Ascending aorta (tissue), 2 donors: ENCODE results near the gene SPTBN1. TPM values are rescaled to one million over a fixed set of nuclear protein-coding genes. Genes with fewer than 3 reads are reported as not detected.
A peak's percentile ranks its signal among the peaks of the same experiment; 100 is the strongest.

Experiments used
- DNase-seq, 2 donors: peaks; one replicate each; pipeline ENCODE4 v3.0.0-alpha.2; 2019; ENCODE audit warnings: low spot score in 2 of 2
- H3K27ac ChIP-seq, 2 donors: fragments of 200-600 bp; sonication (generic); one replicate each; pipeline ENCODE4 v1.5.1; 2016 to 2017; ENCODE audit warnings: mild to moderate bottlenecking in 1 of 2
- H3K27me3 ChIP-seq: fragments of 200-600 bp; sonication (generic); one replicate; pipeline ENCODE4 v1.5.1; 2017
- H3K36me3 ChIP-seq, 2 donors: fragments of 200-600 bp; sonication (generic); one replicate each; pipeline ENCODE4 v1.5.1; 2016
- H3K4me1 ChIP-seq, 2 donors: fragments of 200-600 bp; sonication (generic); one replicate each; pipeline ENCODE4 v1.5.1; 2016 to 2017; ENCODE audit warnings: mild to moderate bottlenecking in 1 of 2
- H3K4me3 ChIP-seq, 2 donors: fragments of 200-600 bp; sonication (generic); one replicate each; pipeline ENCODE4 v1.5.1; 2016 to 2017; ENCODE audit warnings: mild to moderate bottlenecking in 1 of 2
- H3K9me3 ChIP-seq, 2 donors: fragments of 200-600 bp; sonication (generic); one replicate each; pipeline ENCODE4 v1.5.1; 2016
- intact Hi-C: fragments of 100-400 bp; cut with DNase I; formaldehyde crosslinking; loops from one replicate; pipeline ENCODE4 v1.15.1; 2023
- total RNA-seq: library from RNA; depleted of rRNA; stranded (reverse); fragments of >200 nt; gene quantifications from one replicate; pipeline ENCODE4 v1.1.0, GENCODE V29; 2016
- TF ChIP-seq, protein P1 (sequence below), 3 experiments: fragments of 200-600 bp in 2 of 3; fragments of 450-650 bp in 1 of 3; sonication (generic) in 2 of 3; IDR thresholded peaks; one replicate each; pipeline ENCODE4 v1.5.1; 2016 to 2019; ENCODE audit warnings: antibody characterized with exemption in 3 of 3, mild to moderate bottlenecking in 1 of 3, moderate library complexity in 1 of 3

Gene SPTBN1
- total RNA-seq, 1 donor from 2014 or later = 246 TPM

DNA sequence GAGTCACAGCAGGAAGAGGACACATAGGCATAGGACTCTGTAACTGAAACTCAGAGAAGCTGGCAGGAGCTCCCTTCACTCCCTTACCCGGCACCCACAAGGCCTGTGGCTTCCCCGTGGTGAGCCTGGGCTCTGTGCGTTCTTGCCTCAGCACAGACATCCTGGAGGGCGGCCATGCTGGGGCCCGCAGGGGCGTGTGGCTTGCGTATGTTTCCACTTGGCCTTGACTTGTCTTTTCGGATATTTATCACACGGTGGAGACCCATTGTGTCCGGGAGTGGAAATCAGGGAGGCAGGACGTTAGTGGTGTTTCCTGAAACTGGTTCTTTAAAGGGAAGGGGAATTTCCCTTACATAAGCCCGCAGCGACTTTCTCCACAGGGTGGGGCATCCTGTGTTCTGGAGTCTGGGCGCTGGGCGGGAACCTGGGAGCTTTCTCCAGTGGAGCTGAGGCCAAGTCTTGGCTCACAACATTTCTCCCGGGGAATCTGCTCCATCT is 217.4 kb downstream of the SPTBN1 start:
- Histone ChIP-seq H3K36me3 (peaks cover 6 to 28% of the 10 kb centered on the region in 2 donors), H3K27ac (peak overlapping the region; percentile 76 to 77), H3K4me3 (peak overlapping the region; percentile 8 to 42), H3K27me3 (no peaks in the 10 kb centered on the region), H3K4me1 (no peaks in the 10 kb centered on the region), H3K9me3 (no peaks in the 10 kb centered on the region)
- peak in 1 of 2 donors; percentile 88 for DNase-seq
- TF ChIP-seq, protein P1, sequence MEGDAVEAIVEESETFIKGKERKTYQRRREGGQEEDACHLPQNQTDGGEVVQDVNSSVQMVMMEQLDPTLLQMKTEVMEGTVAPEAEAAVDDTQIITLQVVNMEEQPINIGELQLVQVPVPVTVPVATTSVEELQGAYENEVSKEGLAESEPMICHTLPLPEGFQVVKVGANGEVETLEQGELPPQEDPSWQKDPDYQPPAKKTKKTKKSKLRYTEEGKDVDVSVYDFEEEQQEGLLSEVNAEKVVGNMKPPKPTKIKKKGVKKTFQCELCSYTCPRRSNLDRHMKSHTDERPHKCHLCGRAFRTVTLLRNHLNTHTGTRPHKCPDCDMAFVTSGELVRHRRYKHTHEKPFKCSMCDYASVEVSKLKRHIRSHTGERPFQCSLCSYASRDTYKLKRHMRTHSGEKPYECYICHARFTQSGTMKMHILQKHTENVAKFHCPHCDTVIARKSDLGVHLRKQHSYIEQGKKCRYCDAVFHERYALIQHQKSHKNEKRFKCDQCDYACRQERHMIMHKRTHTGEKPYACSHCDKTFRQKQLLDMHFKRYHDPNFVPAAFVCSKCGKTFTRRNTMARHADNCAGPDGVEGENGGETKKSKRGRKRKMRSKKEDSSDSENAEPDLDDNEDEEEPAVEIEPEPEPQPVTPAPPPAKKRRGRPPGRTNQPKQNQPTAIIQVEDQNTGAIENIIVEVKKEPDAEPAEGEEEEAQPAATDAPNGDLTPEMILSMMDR (IDR thresholded peaks at IDR 0.05) = no peak
- intact Hi-C loops = no loop called here

DNA sequence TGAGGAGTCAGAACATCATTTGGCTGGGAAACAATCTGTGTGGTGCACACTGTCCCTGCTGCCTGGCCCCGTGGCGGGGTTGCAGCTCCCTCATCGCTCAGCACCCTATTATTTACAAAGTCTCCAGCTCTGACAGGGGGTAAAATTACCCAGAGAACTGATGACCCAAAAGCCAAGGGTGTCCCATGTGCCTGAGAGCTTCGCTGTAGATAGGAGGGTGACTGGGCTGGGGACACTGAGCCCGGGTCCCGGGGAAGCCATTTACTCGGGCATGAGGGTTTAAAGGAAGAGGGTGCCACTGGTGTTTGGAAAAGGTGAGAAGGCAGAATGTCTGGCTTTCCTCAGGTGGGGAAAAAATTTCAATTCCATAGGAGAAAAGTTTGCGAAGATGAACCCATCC is 219.2 kb downstream of the SPTBN1 start:
- no peak for DNase-seq
- no peak overlapping the region for H3K27ac ChIP-seq
- TF ChIP-seq, protein P1 (IDR thresholded peaks at IDR 0.05) = no peak

DNA sequence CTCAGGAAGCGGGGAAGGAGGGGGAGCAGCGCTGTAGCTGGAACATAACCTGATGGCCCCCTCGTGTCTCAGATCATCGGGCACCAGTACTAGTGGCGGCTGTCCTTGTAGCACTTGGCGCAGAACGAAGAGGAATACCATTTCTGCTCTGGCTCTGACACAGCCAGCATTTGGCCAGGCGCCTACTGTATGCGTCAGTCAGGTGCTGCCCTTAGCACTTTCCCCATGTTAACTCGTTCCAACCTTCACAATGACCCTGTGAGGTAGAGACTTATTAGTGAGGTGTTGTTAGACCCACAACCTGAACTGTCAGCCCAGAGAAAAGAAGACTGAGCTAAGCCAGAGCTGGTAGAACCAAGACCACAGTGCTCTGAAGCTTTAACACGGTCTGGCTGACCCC is 219.6 kb downstream of the SPTBN1 start:
- intact Hi-C loops = no loop called here
- no peaks in the 10 kb centered on the region for H3K9me3 ChIP-seq
- no peak for DNase-seq
- H3K27ac ChIP-seq = no peak overlapping the region
- no peaks in the 10 kb centered on the region for H3K4me1 ChIP-seq
- H3K4me3 ChIP-seq = no peak overlapping the region
- peaks cover 0 to 6% of the 10 kb centered on the region in 2 donors for H3K36me3 ChIP-seq
- H3K27me3 ChIP-seq = no peaks in the 10 kb centered on the region
- TF ChIP-seq, protein P1 (IDR thresholded peaks at IDR 0.05) = no peak

More for the DNA sequence above, 219.2 kb downstream of the SPTBN1 start:
- no peaks in the 10 kb centered on the region for H3K27me3 ChIP-seq
- intact Hi-C loops = no loop called here
- no peaks in the 10 kb centered on the region for H3K9me3 ChIP-seq
- H3K36me3 ChIP-seq = peaks cover 0 to 11% of the 10 kb centered on the region in 2 donors
- H3K4me1 ChIP-seq = no peaks in the 10 kb centered on the region
- H3K4me3 ChIP-seq = no peak overlapping the region

DNA sequence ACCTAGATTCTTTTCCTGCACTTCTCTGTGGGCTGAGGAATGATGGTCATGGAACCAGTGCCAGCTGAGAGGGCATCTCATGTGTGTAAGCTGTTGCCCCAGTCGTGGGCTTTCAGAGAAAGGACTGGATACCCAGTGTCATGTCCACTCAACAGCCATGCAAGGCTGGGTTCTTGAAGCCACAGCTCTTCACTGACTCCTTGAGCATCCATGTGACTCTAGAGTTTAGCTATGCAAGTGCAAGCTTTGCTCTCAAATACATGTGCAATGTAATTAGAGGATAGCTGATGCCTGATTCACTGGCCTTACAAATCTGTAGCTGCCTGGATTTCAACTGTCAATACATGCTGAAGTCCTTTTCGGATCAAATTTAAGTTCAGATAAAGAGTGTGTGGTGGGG is 220.5 kb downstream of the SPTBN1 start:
- no peaks in the 10 kb centered on the region for H3K9me3 ChIP-seq
- H3K27ac ChIP-seq = no peak overlapping the region
- H3K36me3 ChIP-seq = no peaks in the 10 kb centered on the region
- no peak for DNase-seq
- H3K27me3 ChIP-seq = no peaks in the 10 kb centered on the region
- no peaks in the 10 kb centered on the region for H3K4me1 ChIP-seq
- no peak overlapping the region for H3K4me3 ChIP-seq
- TF ChIP-seq, protein P1 (IDR thresholded peaks at IDR 0.05) = no peak
- intact Hi-C loops = no loop called here

DNA sequence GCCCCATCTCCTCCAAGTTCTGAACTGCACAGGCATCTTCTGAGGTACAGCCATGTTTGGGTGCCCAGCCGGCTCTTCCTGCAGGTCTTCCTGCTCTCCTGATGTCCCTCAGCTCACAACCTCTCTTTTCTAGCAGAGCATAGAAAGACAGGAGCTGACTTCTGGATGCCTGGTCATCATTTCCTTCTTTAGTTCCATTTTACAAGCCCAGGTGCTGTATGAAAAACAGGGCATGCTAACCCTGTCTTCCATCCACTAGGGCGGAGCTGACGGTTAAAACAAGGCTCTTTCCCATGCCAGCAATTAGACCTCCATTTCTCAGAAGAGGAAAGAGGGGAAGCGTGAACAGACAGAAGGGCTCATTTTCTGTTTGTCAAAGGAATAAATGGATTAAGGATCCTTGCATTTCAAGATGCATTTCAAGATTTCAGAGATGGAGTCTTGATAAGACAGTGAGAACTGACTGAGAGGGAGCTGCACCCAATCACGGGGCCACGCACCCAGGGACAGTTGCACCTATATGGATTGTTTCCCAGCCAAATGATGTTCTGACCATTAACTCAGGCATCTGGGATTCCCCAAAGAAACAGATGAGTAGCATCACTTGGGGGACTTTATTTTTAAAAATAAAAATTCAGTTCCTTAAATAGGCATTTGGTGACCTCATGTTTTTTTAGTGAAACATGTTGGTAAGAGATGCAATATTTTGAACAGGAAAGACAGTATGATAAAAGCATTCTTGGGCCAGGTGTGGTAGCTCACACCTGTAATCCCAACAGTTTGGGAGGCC is 221.5 kb downstream of the SPTBN1 start:
- TF ChIP-seq, protein P1 (IDR thresholded peaks at IDR 0.05) = no peak
- Histone ChIP-seq H3K27me3 (no peaks in the 10 kb centered on the region), H3K36me3 (no peaks in the 10 kb centered on the region), H3K4me1 (no peaks in the 10 kb centered on the region), H3K27ac (no peak overlapping the region), H3K4me3 (no peak overlapping the region), H3K9me3 (no peaks in the 10 kb centered on the region)
- intact Hi-C loops = no loop called here
- DNase-seq = no peak
